Adrenal gland (tissue), 5 donors: Measurements from ENCODE around the gene NOVA2.

Experiments used
- CTCF ChIP-seq, 6 experiments: fragments of 450-650 bp in 4 of 6; fragments of 200-600 bp in 2 of 6; sonication (generic) in 1 of 6; IDR thresholded peaks; 1 replicate in 5 of 6; 2 replicates in 1 of 6; pipeline versions ENCODE4 v1.5.1 to v1.8.0; 2016 to 2021; ENCODE audit warnings: antibody characterized with exemption in 6 of 6, mild to moderate bottlenecking in 2 of 6, moderate library complexity in 1 of 6
- POLR2A ChIP-seq, 2 donors: fragments of 450-650 bp; IDR thresholded peaks; one replicate each; pipeline ENCODE4 v1.6.1; 2017; ENCODE audit warnings: antibody characterized with exemption in 2 of 2, mild to moderate bottlenecking in 2 of 2, moderate library complexity in 1 of 2
- donor health status: DM: no; HTN: no; CAD: no.

DNA sequence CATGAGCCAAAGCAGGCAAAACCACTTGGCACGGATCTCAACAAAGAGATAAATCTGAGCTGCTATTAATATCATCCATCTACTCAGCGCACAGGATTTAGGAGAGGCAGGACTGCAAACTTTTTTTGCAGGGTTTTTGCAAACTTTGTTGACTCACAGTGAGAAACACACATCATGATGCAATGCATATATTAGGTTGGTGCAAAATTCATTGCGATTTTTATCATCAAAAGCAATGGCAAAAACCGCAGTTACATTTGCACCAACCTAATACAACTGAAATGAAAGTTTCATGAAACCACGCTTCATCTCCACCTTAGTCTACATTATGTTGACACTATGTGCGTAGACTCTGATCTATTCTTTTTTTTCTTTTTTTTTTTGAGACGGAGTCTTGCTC lies 4.5 kb upstream of the NOVA2 start:
- TF ChIP-seq CTCF (IDR thresholded peaks at IDR 0.05) (no peak), POLR2A (IDR thresholded peaks at IDR 0.05) (no peak)
